Measurements from ENCODE around the gene GLIS2. TPM values are rescaled to one million over a fixed set of nuclear protein-coding genes. Genes with fewer than 3 reads are reported as not detected.

GLIS2 gene
- total RNA-seq, 1 donor from 2014 or later: 8.6 TPM

DNA sequence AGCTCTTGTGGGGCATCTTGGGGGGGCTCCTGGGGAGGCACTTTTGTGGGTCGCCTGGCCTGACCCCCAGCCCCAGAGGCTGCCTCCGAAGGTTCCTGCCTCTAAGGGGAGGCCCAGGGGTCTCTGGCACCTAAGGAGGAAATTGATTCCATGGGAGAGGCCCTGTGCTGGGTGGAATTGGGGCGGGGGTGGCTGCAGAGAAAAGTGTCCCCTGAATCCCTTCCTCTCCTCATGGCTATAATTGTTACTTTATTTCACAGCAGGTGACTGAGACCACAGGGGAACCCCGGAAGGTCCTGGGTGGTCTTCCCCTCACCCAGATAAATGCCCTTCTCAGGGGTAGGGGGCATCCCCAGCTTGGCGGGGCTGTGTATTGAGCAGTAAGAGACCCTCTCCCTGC is 3.1 kb downstream of the GLIS2 start:
- FAIRE-seq: no peak
- DNase-seq (ENCODE audit: low spot score in 2 of 2): no peak

DNA sequence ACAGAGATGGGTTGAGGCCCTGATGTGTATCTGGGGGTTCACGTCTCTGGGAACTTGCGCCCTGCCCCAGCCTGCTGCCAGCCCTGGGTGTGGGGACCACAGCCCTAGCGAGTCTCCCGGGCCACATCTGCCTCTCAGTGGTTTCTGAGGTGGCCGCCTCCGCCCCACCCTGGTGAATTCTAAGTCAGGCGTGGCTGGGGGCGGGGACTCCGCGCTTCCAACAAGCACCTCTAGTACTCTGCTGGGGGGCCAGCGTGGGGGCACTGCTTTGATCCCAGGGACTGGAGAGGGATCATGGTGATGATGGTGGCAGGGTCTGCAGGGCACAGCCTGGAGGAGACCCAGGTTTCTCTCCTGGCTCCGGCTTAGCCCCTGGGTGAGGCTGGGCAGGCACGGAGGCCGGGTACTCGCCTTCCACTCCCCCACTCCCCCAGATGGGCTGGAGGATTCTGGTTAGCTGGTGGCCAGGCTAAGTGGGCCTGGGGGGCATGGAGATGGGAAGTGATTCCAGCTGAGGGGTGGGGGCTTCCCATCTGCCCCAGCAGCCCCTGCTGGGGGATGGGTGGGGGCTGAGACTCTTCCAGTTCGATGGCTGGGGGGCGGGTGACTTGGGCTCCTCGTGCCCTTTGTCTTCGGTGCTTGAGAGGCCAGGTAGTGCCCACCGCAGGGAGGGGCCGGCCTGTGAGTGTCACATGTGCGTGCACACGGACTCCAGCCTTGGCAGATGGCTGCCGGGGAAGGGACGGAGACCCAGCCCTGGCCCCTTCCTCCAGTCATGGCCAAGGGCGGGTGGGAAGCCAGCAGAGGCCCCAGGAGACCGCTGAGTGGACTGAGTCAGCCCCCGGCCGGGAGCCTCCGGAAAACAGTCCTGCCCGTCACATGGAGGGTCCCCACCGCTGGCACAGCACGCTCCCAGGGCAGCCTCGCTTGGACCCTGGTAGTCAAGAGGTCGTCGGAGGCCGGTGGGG is 3.9 kb downstream of the GLIS2 start:
- FAIRE-seq (no peak), DNase-seq (ENCODE audit: low spot score in 2 of 2) (no peak)

DNA sequence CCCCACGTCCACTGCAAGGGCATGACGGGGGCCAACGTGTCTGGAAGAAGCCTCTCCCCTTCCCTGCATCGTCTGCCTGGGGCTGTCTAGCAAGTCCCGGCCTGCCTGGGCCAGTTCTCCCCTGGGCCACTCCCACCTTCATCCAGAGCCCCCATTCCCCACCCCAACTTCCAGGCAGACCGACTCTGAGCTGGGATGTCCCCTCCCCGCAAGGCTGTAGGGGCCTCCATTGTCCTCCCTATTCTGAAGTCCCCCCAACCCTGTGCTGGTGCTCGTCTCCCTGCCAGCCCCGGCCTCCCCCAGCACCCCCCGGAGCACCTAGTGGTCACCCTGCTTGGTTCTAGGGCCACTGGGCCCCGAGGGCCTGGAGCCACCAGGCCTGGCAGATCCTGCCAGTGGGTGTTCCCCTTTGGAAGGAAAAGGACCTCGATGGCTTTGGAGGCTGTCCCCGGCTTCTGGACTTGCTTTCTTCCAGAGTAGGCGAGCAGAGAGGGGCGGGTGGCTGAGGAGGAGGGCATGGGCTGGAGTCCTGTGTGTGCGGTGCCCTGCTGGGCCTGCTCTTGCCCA is 4.8 kb downstream of the GLIS2 start:
- DNase-seq (ENCODE audit: low spot score in 2 of 2) (no peak), FAIRE-seq (no peak)

DNA sequence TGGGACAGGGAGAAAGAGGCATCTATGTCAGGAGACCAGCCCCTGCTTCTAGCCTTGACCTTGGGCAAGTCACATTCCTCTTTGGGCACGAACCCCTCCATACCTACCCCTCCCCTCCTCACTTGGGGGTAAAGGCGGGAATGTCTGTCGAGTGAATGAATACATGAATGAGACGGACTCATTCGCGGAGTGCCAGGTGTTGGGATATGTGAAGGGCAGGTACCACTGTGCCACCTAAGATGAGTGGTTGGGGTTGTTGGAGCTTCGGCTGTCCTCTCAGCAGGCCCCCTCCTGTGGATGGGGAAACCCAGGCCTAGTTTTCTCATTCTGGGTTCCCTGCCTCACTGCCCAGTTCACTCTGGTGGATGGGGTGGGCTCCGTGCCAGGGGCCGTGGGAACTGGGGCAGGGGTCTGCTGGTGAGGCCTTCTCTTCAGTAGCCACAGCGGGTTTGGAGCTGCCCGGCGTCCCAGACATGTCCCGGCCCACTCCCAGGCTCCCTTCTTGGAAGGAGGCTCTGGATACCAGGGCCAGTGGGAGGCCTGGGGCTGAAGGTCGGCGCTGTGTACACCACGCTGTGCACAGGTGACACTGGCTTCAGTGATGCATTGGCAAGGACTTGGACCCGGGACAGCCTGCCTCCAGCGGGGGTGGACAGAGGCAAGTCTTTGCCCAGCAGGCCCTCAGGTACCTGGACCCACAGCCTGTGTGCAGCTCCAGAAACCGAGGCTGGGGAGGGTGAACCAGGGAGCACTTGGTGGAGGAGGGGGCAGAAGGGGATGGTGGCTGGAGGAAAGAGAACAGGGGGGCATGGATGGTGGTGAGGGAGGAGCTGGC is 5.6 kb downstream of the GLIS2 start:
- no peak for FAIRE-seq
- DNase-seq (ENCODE audit: low spot score in 2 of 2): no peak

GRCh38 chr16:4322121-4323052 is 6.5 kb downstream of the GLIS2 start:
- no peak for FAIRE-seq
- DNase-seq (ENCODE audit: low spot score in 2 of 2): no peak

DNA sequence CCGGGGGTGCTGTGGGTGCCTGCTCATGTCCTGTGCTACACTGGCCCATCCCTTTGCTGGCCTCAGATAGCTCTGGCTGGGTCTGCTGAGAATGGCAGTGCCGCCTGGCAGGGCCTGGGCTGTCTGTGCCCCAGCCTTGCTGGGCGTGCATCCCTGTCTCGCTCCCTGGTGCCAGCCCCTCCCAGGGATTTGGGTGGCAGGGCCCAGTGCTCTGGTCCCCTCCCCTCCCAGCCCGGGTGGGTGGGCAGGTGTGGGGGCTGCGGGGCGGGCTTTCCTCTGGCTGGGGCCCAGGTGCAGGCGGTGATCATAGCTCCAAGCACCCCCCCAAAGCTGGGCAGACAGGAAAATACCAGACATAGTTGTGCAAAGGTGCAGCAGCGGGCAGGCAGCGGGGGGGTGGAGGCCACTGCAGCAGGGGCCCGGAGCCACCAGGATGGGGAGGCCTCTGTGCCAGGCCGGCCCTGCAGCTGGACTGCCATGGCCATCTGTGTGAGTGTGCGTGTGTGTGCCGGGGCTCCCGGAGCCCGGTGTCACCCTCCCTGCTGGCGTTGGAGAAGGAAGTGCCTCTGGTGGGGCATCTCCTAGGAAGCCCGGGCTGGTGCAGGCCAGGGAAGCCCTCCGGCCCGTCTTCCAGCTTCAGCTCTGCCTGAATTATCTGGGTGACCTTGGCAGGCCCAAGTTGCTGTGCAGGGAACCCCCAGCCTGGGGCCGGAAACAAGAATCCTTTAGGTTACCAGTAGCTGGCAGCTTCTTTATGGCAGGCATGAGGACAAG is 7.4 kb downstream of the GLIS2 start:
- FAIRE-seq: no peak
- DNase-seq (ENCODE audit: low spot score in 2 of 2): peak; percentile 65 to 77

DNA sequence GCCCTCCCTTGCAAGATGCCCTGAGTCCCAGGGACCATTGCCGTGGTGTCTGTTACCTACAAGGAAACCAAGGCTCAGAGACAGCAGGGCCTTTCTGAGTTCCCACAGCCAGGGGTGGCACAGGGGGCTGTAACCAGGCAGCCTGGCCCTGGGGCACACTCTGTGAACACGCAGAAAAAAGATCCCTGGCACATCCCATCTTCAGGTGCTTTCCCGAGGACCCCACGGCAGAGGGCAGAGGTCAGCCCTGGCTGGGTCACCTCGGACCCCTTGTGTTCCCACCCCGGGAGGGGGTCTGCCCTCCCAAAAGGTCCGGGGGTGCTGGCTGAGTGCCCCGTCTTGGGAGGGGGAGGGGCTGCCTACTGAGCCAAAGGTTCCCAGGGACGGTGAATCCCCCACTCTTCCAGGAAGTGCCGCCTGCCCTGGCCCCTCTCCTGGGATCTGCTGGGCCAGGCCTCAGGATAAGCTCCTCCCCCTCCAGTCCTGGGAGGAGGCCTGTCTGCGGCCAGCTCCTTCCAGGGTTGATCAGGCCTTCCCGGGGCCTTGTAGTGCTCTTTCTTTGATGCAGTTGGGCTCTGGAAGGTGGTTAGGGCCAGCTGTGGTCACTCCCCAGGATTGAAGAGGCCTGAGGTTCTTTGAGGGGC is 8.1 kb downstream of the GLIS2 start:
- no peak for FAIRE-seq
- DNase-seq (ENCODE audit: low spot score in 2 of 2): peak in 1 of 2 donors; percentile 75

DNA sequence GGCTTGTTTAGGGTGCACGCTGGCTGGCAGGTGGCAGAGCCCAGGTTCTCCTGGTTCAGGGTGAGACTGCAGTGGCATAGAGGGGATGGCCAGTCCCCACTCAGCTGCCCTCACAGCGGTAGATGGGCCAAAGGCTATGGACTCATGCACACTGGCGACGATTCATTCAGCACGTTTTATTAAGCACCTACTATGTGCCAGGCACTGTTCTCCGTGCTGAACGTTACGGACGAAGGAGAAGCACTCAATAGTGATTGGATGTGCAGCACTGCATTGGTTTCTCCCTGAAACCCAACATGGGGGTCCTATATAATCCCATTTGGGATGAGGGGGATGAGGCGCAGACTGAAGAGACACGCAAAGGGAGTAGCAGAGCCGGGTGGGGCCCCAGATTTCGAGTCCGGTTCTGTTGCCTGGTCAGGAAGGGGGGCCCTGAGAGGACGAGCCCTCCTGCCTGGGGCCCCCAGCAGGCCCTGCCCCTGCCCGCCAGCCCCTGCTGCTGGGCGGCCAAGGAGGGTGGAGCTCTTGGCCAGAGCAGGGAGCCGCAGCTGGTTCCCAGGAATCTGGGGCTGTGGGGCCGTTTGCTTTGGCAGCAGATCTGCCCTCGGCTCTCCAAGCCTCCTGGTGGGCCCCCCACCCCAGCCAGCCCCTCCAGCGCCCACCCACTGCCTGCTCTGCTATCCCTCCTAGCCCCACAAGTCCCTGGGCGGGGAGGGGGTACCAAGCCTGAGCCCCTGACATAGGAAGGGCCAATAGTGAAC is 8.8 kb downstream of the GLIS2 start:
- DNase-seq (ENCODE audit: low spot score in 2 of 2) (no peak), FAIRE-seq (no peak)

DNA sequence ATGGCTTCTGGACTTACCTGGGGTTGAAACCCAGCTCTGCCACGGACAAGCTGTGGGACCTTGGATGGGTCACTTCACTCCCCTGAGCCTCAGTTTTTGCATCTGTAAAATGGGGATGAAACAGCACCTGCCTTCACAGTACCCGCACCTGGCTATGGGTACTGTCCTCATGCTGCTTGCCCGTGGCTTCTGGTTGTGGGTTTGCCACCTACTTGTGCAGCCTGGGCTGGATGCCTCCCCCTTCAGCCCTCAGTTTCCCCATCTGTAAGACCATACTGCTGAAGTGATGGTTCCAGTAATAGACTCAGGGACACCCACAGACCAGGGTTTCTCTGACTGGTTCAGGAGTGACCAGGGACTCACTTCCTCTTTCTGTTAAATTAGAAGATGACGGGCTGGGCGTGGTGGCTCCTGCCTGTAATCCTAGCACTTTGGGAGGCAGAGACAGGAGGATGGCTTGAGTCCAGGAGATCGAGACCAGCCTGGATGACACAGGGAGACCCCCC is 9.4 kb downstream of the GLIS2 start:
- DNase-seq (ENCODE audit: low spot score in 2 of 2) (no peak), FAIRE-seq (no peak)

GRCh38 chr16:4327386-4328045 is 11.6 kb downstream of the GLIS2 start:
- peak in 1 of 2 donors; percentile 67 for DNase-seq (ENCODE audit: low spot score in 2 of 2)
- no peak for FAIRE-seq

DNA sequence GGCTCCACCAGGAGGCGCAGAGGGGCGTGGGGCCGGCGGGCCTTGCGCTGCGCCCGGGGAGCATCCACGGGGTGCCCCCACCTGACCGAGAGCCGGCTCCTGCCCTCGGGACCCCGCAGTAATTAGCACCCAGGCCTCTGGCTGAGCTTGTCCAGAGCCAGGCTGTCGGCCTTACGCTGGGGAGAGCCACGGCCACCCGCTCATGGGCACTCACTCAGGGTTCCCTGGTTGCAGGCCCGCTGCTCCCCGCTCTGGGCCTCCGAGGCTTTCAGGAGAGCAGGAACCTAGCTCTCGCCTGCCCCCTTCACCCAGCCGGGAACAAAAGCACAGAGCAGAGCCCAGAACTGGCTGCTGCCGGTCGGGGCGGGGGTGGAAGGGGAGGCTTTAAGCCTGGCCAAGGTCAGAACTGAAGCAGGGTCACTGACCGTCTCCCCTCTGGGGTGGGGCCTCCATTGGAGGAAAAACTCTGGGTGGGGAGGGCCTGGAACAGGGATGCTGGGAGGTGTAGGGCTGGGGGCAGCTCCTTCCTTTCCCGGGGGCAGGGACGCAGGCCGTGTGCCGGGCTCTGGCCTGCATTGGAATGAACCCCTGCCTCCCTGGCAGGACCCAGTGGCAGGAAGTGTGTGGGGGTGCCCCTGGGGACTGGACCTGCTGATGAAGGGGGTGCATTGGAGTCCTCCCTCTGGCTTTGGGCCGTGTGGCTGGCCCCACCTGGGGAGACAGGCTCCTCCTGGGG is 12.3 kb downstream of the GLIS2 start:
- DNase-seq (ENCODE audit: low spot score in 2 of 2) (peak; percentile 86 to 91), FAIRE-seq (no peak)

DNA sequence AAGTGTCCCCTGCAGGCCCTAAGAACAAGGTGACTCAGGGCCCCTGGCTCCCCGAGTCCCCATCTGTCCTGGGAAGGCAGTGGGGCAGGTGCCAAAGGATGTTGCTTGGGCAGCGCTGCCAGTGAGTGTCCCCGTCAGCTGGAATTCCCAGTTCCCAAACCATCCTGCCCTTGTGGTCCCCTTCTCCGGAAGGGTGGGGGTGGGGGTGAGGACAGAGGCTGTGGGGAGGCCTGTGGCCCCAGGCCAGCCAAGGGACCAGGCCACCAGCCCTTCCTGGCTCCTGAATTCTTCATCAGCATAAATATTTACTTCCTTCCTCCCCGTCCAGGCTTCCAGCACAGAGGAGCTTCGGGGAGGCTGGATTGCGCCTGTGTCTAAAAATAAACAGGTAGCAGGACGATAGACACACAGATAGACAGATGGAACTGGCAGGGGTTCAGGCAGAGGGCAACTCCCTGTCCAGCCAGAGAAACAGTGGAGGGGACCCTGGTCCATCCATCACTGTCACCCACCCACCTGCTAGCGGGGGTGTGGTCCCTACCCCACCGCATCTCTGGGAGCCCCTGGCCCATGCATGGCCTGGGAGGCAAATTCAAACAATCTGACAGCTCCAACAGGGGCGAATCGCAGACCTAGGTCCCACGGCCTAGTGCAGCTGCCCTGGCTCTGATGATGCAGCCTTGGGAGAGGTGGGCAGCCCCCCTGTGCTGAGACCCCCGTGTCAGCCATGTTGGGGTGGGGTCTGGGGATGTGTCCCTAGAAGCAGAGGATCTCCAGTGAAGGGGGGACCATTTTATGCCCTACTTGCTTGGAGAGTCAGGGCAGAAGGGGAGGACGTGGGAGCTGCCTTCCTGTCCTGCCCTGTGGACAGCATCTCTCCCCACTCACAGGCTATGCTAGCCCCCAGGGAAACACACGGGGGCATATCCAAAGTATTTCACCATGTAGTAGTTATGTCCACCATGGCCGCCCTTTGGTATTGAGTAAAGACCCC is 13.2 kb downstream of the GLIS2 start:
- no peak for FAIRE-seq
- no peak for DNase-seq (ENCODE audit: low spot score in 2 of 2)

DNA sequence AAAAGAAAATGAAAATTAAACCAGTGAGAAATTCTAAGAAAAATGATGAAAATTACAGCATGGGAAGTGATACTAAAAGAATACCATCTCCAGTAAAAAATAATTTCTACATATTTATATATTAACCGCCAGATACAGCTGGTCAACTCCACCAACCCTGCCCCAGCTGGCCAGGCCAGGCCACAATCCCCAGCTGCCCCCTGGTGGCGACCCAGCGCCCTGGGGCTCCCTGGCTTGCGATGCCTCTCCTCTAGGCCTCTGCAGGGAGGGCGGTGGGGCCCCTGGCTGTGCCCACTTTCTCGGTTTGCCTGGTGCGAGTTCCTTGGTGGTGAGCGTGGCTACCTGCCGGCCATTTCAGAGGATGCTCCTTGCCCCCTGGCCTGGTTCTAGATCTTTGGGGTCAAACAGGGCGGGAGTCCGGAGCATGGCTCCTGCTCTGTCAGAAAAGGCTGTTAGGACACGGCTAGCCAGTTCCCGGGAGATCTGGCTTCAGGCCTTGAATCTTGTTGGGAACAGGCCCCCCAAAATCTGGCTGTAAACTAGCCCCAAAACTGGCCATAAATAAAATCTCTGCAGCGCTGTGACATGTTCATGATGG is 14.5 kb downstream of the GLIS2 start:
- FAIRE-seq (no peak), DNase-seq (ENCODE audit: low spot score in 2 of 2) (peak; percentile 88 to 91)

- no peak for DNase-seq (ENCODE audit: low spot score in 2 of 2)
- no peak for FAIRE-seq
Observed at GRCh38 chr16:4332083-4332482, 16.2 kb downstream of the GLIS2 start.
